ENCODE data around the gene CEP112.
"Not testable (repeated sequence)": the region's sequence is repeated elsewhere in the genome, so short reads cannot be mapped to it uniquely, and the experiment has no call there.

Gene CEP112

DNA sequence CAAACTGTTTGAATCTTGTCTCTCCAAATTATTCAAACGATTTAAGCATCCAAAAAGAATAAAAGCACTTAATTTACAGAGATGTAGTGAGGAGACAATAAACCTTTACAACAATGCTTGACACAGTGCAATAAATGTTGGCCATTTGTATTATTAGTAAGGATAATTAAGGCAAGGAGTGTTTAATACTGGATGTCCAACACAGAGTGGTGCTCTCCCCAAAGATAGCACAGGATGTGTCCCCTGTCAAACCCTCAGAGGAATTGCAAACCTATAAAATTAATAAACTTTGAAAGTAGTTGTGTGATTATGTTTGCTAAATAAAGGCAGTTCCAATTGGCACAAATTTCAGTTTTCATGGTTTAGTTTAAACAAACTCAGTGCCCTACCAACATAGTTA is 377.5 kb downstream of the CEP112 start:
- DNase-seq: no peak

- no peak for DNase-seq
Measured at GRCh38 chr17:65813306-65813705, 378.6 kb downstream of the CEP112 start.

GRCh38 chr17:65811043-65811442 is 380.9 kb downstream of the CEP112 start:
- no peak for DNase-seq

DNA sequence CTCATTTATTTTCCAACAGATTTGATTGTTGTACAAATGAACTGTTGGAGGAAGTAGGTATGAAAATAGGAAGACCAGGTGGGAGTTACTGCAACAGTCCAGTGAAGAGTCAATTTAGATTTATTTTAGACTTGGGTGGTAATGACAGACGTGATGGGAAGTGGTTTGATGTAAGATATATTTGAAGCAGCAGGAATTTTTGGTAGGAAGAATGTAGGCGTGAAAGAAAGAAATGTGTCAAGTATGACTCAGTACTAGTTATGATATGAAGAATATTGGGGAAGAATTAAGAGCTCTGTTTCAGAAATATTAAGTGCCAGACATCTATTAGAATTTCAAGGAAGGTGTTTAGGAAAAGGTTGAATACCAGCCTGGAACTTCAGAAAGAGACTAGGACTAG is 382.6 kb downstream of the CEP112 start:
- peak; percentile 28 for DNase-seq

DNA sequence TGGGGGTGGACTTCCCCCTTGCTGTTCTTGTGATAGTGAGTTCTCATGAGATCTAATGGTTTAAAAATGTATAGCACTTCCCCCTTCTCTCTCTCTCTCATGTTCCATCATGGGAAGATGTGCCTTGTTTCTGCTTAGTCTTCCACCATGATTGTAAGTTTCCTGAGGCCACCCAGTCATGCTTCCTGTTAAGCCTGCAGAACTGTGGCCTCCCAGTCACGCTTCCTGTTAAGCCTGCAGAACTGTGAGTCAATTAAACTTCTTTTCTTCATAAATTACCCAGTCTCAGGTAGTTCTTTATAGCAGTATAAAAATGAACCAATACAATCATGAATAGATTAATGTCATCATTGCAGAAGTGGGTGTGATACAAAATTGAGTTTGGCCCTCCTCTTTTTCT is 383.4 kb downstream of the CEP112 start:
- not testable (repeated sequence) for DNase-seq

DNA sequence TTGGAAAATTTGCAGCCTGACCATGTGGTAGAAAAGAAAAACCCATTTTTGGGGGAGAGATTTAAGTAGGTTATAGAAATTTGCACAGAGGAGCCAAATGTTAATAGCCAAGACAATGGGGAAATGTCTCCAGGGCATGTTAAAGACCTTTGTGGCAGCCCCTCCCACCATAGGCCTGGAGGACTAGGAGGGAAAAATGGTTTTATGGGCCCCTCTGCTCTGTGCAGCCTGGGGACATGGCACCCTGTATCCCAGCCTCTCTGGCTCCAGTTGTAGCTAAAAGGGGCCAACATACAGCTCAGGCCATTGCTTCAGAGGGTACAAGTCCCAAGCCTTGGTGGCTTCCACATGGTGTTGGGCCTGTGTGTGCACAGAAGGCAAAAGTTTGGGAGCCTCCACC is 384.6 kb downstream of the CEP112 start:
- no peak for DNase-seq

DNA sequence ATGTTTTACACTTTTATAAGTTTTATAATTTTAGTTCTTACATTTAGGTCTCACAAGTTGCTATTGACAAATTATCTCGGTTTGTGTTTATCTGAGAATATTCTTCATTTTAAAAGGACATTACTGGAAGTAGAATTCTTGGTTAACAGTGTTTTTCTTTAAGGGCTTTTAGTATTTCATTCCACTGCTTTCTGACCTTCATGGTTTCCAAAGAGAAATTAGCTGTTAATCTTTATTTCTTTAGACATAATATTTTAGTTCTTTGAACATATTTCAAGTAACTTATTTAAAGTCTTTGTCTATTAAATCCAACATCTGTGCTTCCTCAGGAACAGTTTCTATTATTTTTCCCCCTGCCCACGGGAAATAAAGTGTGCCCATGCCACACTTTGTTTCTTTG is 390.4 kb downstream of the CEP112 start:
- no peak for DNase-seq

- DNase-seq: no peak
Measured at GRCh38 chr17:65800655-65801054, 391.3 kb downstream of the CEP112 start.

DNA sequence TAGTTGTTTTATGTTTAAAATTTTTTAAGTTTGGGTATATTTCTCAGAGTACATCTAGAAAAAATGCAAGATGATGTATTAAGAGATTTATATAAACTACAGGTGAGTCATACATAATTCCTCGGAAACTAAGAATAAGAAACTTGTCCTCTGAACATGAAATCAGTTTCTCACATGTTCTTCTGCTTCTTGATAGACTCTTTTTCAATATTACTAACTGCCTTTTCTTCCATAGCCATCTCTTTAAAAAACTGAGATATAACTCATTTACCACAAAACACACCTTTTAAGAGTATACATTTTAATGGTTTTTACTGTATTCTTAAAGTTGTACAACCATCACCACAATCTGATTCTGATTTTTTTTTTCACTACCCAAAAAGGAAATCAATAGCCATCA is 392.1 kb downstream of the CEP112 start:
- no peak for DNase-seq

DNA sequence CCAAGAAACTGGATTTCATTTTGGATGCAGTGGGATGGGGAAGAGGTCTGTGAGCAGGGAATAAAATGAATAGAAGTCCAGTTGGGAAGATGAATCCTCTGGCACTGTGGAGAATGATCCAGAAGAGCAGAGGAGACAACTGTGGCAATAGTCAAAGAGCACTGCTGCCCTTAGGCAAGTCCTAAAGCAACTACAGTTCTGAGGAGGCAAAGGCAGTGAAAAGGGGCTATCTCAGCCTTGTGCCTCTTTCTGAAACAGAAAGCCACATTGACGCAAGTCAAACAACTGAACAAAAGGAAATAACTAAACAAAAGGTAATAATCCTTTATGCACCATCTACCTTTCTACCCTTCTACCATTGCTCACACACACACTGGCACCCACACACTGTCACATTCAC is 392.5 kb downstream of the CEP112 start:
- no peak for DNase-seq

DNA sequence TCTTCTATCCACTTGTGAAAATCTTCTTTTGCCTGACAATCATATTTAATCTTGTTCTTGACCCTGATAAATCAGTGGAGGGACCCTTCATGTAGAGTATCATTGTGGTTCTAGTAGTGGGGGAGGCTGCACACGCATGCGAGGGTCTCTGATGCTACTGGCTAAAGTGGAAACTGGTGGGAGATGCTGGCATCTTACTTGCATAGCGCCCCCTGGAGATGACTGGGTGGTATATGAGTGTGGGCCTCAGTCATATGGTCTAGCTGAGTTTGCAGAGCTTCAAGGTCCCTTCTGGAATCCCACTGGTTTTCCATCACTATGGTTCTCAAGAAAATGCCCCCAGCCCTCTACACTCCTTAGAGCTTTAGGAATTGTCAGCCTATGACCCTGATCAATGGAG is 394.1 kb downstream of the CEP112 start:
- DNase-seq: no peak

DNA sequence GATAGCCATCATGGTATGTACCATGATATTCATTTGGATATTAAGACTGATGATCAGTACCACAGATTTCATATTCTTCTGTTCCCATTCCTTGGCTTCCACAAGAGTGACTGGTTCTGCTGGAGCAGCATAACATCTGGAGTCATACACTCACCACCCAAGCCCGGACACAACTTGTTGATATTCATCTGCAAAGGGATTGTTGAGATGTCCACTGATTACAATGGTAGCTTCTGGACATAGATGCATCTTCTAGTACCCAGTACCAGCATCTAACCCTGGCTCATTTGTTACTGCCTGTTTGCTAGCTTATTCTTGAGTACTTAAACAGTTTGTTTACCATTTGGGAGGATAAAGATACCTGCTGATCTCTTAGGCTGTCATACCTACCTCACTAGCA is 394.8 kb downstream of the CEP112 start:
- DNase-seq: no peak

DNA sequence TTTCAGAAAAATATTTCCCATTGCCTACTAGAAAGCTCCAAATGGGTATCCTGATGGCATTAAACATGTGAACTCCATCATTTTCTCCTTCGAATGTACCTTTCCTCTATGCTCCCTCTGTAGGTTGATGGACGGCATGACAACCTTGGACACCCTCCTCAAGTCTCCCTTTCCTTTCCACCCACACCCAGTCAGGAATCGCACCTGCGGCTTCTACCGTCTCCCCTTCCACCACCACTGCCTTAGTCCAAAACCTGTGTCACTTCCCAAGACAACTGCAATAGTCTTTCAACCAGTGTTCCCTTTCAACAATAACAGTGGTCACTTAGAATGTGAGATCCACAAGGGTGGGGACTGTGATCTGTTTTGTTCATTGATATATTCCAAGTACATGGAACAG is 397.4 kb downstream of the CEP112 start:
- DNase-seq: peak; percentile 29

DNA sequence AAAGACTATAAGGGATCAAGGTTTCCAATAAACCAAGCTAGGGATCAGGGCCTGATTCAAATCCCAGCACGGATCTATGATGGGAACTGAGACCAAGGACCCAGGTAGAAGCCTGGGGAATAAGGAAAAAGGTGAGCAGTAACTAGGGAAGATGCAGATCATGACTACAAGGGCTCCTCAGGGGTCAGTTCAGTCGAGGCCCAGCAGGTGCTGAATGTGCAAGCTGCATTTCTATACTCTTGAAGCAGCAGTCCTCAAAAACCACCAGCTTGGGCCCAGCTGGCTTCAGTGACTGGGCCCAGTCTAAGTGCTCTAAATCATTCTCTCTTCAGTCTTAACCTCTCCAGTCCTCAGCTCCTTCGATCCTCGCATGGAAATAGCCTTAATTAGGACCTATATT is 401.7 kb downstream of the CEP112 start:
- DNase-seq: no peak

DNA sequence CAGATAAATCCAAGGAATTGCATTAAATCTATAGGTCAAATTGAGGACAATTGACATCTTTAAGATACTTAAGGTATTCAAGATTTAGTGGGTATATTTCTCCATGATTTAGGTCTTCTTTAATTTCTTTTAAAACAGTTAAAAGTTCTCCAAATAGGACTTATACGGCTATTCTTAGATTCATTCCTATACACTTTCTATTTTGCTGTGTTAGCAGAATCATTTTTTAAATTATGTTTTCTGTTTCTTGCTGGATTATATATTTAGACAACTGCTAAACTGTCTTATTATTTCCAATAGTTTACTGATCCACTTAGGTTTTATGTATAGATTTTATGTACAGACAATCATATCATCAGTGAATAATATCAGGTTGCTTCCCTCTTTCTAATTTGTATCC is 404.4 kb downstream of the CEP112 start:
- no peak for DNase-seq

DNA sequence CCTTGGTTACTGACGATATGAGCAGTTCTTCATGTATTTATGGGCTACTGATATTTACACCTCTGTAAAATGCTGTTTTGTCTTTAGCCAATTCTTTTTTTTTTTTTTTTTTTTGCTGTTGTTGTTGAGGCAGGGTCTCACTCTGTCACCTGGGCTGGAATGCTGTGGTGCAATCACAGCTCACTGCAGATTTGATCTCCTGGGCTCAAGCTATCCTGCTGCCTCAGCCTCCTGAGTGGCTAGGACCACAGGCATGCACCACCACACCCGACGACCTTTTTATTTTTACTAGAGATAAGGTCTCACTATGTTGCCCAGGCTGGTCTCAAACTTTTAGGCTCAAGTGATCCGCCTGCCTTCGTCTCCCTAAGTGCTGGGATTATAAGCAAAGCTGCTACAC is 405.5 kb downstream of the CEP112 start:
- no peak for DNase-seq

DNA sequence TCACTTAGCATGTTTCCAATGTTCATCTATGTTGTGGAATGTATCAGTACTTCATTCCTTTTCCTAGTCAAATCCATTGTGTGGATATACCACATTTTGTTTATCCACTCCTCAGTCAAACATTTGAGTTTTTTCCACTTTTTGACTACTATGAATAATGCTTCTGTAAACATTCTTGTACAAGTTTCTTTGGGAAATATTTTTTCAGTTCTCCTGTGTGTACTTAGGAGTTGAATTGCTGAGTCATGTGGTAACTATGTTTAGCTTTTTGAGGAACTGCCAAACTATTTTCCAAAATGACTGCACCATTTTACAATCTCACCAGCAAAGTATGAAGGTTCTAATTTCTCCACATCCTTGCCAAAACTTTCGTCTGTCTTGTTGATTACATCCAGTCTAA is 406.8 kb downstream of the CEP112 start:
- DNase-seq: peak; percentile 98

GRCh38 chr17:65783845-65784334 is 408.0 kb downstream of the CEP112 start:
- DNase-seq: peak; percentile 89

DNA sequence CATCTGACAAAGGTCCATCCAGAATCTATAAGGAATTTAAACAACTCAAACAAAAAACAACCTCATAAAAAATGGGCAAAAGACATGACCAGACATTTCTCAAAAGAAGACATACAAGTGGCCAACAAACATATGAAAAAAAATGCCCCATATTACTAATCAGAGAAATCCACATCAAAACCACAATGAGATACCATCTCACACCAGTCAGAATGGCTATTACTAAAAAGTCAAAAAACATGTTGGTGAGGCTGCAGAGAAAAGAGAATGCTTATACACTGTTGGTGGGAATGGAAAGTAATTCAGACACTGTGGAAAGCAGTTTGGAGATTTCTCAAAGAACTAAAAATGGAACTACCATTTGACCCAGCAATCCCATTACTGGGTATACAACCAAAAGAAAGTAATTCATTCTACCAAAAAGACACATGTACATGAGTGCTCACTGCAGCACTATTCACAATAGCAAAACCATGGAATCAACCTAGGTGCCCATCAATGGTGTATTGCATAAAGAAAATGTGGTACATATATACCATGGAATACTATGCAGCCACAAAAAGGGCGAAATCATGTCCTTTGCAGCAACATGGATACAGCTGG is 409.7 kb downstream of the CEP112 start:
- not testable (repeated sequence) for DNase-seq

DNA sequence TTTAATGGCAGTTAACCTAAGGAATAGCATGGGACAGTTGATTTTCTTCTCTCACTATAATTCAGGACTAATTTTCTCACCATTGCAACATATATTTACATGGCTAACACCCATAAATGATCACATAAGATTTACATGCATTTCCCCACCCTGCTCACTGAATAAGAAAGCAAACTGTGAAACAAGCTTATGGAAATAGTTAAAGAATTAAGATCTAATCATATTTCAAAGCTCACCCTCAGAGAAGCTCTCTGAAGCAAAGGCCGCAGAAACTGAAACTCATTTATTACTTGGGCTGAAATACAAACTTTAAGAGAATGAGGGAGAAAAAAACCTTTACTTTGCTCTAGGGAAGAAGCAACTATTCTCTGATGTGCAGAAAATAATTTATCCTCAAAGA is 411.8 kb downstream of the CEP112 start:
- DNase-seq: no peak

DNA sequence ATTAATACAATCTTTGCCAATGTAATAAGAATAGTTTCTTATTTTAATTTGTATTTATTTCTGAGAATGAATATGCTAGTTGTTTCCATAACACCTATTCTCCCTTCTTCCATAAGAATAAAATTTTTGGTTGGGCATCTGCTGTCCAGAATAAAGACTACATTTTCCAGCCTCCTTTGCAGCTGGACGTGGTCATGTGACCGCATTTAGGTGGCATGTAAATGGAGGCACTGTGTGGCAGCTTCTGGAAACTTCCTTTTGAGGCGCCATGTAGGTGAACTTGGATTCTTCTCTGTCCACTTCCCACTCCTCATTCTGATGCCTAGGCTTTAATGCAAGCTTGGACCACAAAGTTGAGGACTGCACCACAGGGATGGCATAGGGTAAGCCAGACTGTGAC is 415.0 kb downstream of the CEP112 start:
- DNase-seq: no peak

- DNase-seq: peak; percentile 34
Measured at GRCh38 chr17:65774787-65775186, 417.1 kb downstream of the CEP112 start.

DNA sequence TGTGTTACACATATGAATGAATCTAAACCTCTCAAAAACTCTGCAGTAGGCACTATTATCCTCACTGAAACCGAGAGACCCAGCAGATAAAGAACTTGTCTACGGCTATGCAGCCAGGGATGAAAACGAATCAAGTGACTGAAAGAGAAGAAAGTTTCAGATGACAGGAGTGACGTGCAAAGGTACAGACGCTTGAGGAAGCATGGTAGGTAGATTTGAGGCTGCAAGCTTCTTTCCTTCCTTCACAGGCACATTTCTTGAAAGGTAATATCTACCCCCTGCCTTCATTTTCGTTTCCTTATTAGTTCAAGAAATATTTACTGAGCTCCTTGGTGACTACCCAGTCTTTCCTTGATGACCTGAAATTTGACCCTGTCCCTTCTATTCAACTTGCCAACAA is 418.9 kb downstream of the CEP112 start:
- DNase-seq: no peak

DNA sequence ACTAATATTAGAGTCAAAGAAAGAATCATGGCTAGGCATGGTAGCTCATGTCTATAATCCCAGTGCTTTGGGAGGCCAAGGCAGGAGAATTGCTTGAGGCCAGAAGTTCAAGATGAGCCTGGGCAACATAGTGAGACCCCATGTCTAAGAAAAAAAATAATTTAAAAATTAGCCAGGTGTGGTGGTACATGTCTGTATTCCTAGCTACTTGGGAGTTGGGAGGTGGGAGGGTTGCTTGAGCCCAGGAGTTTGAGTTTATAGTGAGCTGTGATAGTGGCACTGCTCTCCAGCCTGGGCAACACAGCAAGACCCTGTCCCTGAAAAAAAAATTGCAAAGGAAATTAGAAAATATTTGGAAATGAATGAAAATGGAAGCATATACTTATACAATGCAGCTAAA is 420.2 kb downstream of the CEP112 start:
- no peak for DNase-seq

DNA sequence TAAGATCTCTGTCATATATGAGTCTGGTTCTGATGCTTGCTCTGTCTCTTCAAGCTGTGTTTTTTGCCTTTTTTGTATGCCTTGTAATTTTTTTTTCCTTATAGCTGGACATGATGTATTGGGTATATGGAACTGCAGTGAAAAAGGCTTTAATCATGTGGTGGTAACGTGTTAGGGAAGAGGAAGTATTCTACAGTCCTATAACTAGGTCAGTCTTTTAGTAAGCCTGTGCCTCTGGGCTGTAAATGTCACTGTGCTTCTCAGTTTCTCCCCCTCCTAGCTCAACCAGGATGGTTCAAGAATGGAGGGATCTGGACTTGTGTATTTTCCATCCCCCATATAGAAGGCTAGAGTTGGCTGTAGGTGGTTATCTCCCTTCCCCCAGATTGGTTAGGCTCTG is 428.1 kb downstream of the CEP112 start:
- no peak for DNase-seq

Measured in fibroblast of skin of scalp (primary cell).